PC-9 (cell line): ENCODE data around the gene CNTFR. TPM values are rescaled to one million over a fixed set of nuclear protein-coding genes. Genes with fewer than 3 reads are reported as not detected.

Experiments used
- BruUV-seq: library from RNA; stranded (reverse); fragments of 400-500 nt; replicated peaks from 2 replicates; lab custom pipeline; 2021; lab: Mats Ljungman, UMichigan
- CTCF ChIA-PET: fragments of 300-600 bp; sonication (Branson Sonifier 250); formaldehyde crosslinking; loops from one replicate; lab custom pipeline; 2022; ENCODE audit warnings: antibody characterized with exemption; lab: Charles Lee
- POLR2A ChIA-PET: fragments of 300-600 bp; sonication (Branson Sonifier 250); formaldehyde crosslinking; loops from one replicate; lab custom pipeline; 2022; ENCODE audit warnings: antibody characterized with exemption; ENCODE audit not compliant: unreplicated experiment; lab: Charles Lee
- DNase-seq, 2 experiments: peaks; one replicate each; pipeline versions ENCODE4 v3.0.0 to v3.0.0-alpha.2; 2015 to 2022; ENCODE audit warnings: mixed read lengths in 1 of 2
- H2AFZ ChIP-seq: fragments of 200-600 bp; sonication (generic); 2 replicates; pipeline ENCODE4 v1.8.1; 2017; ENCODE audit warnings: antibody characterized with exemption
- H3F3A ChIP-seq: fragments of 200-600 bp; sonication (generic); 2 replicates; pipeline ENCODE4 v1.8.1; 2017; ENCODE audit warnings: antibody characterized with exemption, mild to moderate bottlenecking, low read depth; ENCODE audit not compliant: insufficient read depth
- H3K27ac ChIP-seq: fragments of 200-600 bp; sonication (generic); 2 replicates; pipeline ENCODE4 v1.6.1; 2016; ENCODE audit warnings: mixed run types
- H3K27me3 ChIP-seq: fragments of 200-600 bp; sonication (generic); 2 replicates; pipeline ENCODE4 v1.6.1; 2016; ENCODE audit warnings: low read depth, mixed run types; ENCODE audit not compliant: insufficient read depth
- H3K36me3 ChIP-seq: fragments of 200-600 bp; sonication (generic); 2 replicates; pipeline ENCODE4 v1.6.1; 2016; ENCODE audit warnings: low read depth, mixed run types
- H3K4me1 ChIP-seq: fragments of 200-600 bp; sonication (generic); replicated peaks from 2 replicates; pipeline ENCODE4 v1.6.1; 2016; ENCODE audit warnings: mixed run types; ENCODE audit not compliant: insufficient read depth
- H3K4me2 ChIP-seq: fragments of 200-600 bp; sonication (generic); 2 replicates; pipeline ENCODE4 v1.6.1; 2017; ENCODE audit warnings: mixed run types
- H3K4me3 ChIP-seq: fragments of 200-600 bp; sonication (generic); 2 replicates; pipeline ENCODE4 v1.6.1; 2016; ENCODE audit warnings: mixed run types
- H3K79me2 ChIP-seq: fragments of 200-600 bp; sonication (generic); 2 replicates; pipeline ENCODE4 v1.6.1; 2017; ENCODE audit warnings: low read depth, mixed run types
- H3K9me2 ChIP-seq: fragments of 200-600 bp; sonication (generic); 2 replicates; pipeline ENCODE4 v1.8.1; 2017; ENCODE audit warnings: mild to moderate bottlenecking; ENCODE audit not compliant: insufficient read depth
- H3K9me3 ChIP-seq: fragments of 200-600 bp; sonication (generic); 2 replicates; pipeline ENCODE4 v1.8.1; 2016; ENCODE audit warnings: low read depth; ENCODE audit not compliant: insufficient read depth
- H4K20me1 ChIP-seq: fragments of 200-600 bp; sonication (generic); 2 replicates; pipeline ENCODE4 v1.8.1; 2017; ENCODE audit not compliant: insufficient read depth
- CTCF ChIP-seq: fragments of 200-600 bp; sonication (generic); conservative IDR thresholded peaks from 2 replicates; pipeline ENCODE4 v1.6.1; 2017; ENCODE audit warnings: mixed run types, antibody characterized with exemption, mild to moderate bottlenecking, moderate library complexity
- EZH2 ChIP-seq: fragments of 200-600 bp; sonication (generic); IDR thresholded peaks from 2 replicates; pipeline ENCODE4 v1.8.0; 2017; ENCODE audit warnings: antibody characterized with exemption, low read depth
- intact Hi-C: fragments of 100-400 bp; cut with micrococcal nuclease; formaldehyde crosslinking; loops from one replicate; pipeline ENCODE4 v1.10.0; 2022; ENCODE audit not compliant: unreplicated experiment
- total RNA-seq: library from RNA; stranded (reverse); gene quantifications from 2 replicates; pipeline ENCODE4 v1.2.3, GENCODE V29; 2021

CNTFR gene
- total RNA-seq, 1 experiment from 2014 or later = not detected

- peaks cover 7% of the 10 kb centered on the region; the same call in 1 of the 2 replicates for H3K27me3 ChIP-seq
- H2AFZ ChIP-seq = no peak overlapping the region
- H3K4me3 ChIP-seq = no peak overlapping the region
- H3F3A ChIP-seq = no peaks in the 10 kb centered on the region
- intact Hi-C loops = no loop called here
- H3K27ac ChIP-seq = no peak overlapping the region
- ChIA-PET POLR2A (no interaction called here), CTCF (no interaction called here)
- no peak for DNase-seq
- no peaks in the 10 kb centered on the region for H3K9me2 ChIP-seq
- no TSS peak for BruUV-seq
- TF ChIP-seq CTCF = no peak
- no peak for TF ChIP-seq EZH2
- H3K4me2 ChIP-seq = no peak overlapping the region
- no peaks in the 10 kb centered on the region for H3K36me3 ChIP-seq
- H3K79me2 ChIP-seq = no peaks in the 10 kb centered on the region
- no peaks in the 10 kb centered on the region for H3K9me3 ChIP-seq
- H3K4me1 ChIP-seq = no peaks in the 10 kb centered on the region
- no peaks in the 10 kb centered on the region for H4K20me1 ChIP-seq
Measured at GRCh38 chr9:34508951-34509350, 80.6 kb downstream of the CNTFR start.

DNA sequence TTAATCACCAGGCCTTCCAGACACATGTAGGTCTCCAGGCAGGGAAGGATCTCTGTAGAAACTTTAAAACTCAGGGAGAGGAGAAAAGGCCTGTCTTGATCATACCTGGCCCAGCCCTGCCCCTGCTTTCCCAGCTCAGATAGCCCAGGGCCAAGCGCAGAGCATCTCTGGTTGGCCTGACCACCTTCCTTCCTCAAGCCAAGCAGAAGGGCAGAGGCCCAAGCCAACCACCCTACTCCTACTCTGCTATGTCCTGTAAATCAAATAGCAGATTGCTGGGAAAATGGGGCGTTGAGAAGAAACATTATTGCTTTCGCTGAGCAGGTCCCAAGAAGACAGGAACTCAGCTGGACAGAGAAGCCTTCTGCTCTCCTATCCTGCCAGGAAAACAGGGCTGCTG lies 81.1 kb downstream of the CNTFR start:
- no TSS peak for BruUV-seq
- Histone ChIP-seq H3K9me3 (no peaks in the 10 kb centered on the region), H3K27me3 (peaks cover 7% of the 10 kb centered on the region; the same call in 1 of the 2 replicates), H3K9me2 (no peaks in the 10 kb centered on the region), H3K4me3 (no peak overlapping the region), H3K36me3 (no peaks in the 10 kb centered on the region), H4K20me1 (no peaks in the 10 kb centered on the region), H2AFZ (no peak overlapping the region), H3K4me2 (no peak overlapping the region), H3K4me1 (no peaks in the 10 kb centered on the region), H3K79me2 (no peaks in the 10 kb centered on the region), H3F3A (no peaks in the 10 kb centered on the region), H3K27ac (no peak overlapping the region)
- TF ChIP-seq EZH2 (no peak), CTCF (no peak)
- ChIA-PET POLR2A (no interaction called here), CTCF (no interaction called here)
- intact Hi-C loops = no loop called here
- no peak for DNase-seq

DNA sequence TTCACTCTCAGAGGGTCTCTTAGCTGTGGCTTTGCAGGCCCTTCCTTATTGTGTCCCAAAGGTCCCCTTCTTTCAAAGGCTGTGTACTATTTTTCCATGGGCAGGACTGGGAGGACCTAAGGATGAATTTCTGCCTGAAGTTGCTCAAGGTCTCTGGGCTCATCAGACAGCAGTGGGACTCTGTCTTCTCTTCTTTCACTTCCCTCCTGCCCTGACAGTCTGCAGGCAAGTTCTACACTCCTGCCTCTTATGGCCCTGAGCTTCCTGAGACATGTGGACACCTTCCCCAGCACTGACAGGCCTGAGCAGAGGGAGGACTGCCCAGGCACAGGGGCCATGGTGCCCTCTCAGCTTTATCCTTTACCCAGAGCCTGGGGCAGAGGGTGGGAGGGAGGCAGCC lies 81.6 kb downstream of the CNTFR start:
- no peaks in the 10 kb centered on the region for H3K9me2 ChIP-seq
- no peaks in the 10 kb centered on the region for H3K4me1 ChIP-seq
- CTCF ChIA-PET = no interaction called here
- H3K27me3 ChIP-seq = peaks cover 7% of the 10 kb centered on the region; the same call in 1 of the 2 replicates
- no peak overlapping the region for H3K4me3 ChIP-seq
- no peaks in the 10 kb centered on the region for H3K9me3 ChIP-seq
- H2AFZ ChIP-seq = no peak overlapping the region
- H4K20me1 ChIP-seq = no peaks in the 10 kb centered on the region
- intact Hi-C loops = no loop called here
- no peak for DNase-seq
- no peaks in the 10 kb centered on the region for H3F3A ChIP-seq
- H3K36me3 ChIP-seq = no peaks in the 10 kb centered on the region
- no peak overlapping the region for H3K4me2 ChIP-seq
- no peak overlapping the region for H3K27ac ChIP-seq
- POLR2A ChIA-PET = no interaction called here
- BruUV-seq = no TSS peak
- TF ChIP-seq EZH2 = no peak
- no peak for TF ChIP-seq CTCF
- no peaks in the 10 kb centered on the region for H3K79me2 ChIP-seq
